ENCODE results near the gene SHISA9. TPM values are rescaled to one million over a fixed set of nuclear protein-coding genes. Genes with fewer than 3 reads are reported as not detected.

The SHISA9 gene
- total and polyA plus RNA-seq, 2 of the 4 experiments (the other 2 are of a cell fraction), result under 0.01 TPM; not detected in 1

DNA sequence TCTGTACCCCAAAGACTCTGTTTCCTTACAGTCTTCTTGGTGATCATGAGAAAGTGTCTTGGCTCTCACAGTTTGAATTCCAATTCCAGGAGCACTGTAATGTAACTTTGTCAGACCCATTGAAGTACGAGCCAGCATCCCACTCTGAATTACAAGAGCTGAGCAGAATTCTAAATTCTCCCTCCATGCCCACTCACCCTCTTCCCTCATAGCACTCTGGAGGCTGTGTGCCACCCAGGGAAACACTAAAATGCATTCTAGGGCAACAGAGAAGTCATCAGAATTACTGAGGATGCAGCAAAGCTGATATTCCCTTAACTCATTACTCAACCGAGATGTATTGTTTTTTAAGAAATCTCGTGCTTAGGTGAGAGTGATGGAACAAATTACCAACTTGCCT, 154.1 kb downstream of the SHISA9 start:
- no peak overlapping the region for H4K91ac ChIP-seq (ENCODE audit: insufficient read depth, low read depth, low read length)
- H2AFZ ChIP-seq (replicated peaks; ENCODE audit: low read length, poor library complexity), result no peak overlapping the region
- ChIA-PET CTCF (no interaction called here), POLR2A (ENCODE audit: unreplicated experiment) (no interaction called here)
- intact Hi-C loops (cut with micrococcal nuclease), result no loop called here
- H3K4me2 ChIP-seq (ENCODE audit: low read depth, low read length), result no peak overlapping the region
- H2BK120ac ChIP-seq (ENCODE audit: low read depth, low read length), result no peak overlapping the region
- H3K36me3 ChIP-seq (ENCODE audit: control insufficient read depth, insufficient read depth, low read length), result no peaks in the 10 kb centered on the region
- TF ChIP-seq MXI1 (IDR thresholded peaks at IDR 0.05; ENCODE audit: borderline replicate concordance, low read depth, low read length), result no peak
- TF ChIP-seq FOS (IDR thresholded peaks at IDR 0.05; ENCODE audit: low read depth, low read length), result no peak
- TF ChIP-seq BHLHE40 (IDR thresholded peaks at IDR 0.05; ENCODE audit: low read depth, low read length), result no peak
- no peak for TF ChIP-seq SMC3 (IDR thresholded peaks at IDR 0.05; ENCODE audit: low read depth, low read length)
- TF ChIP-seq CEBPB (IDR thresholded peaks at IDR 0.05; ENCODE audit: low read depth, low read length), result no peak
- TF ChIP-seq MAFK (IDR thresholded peaks at IDR 0.05; ENCODE audit: low read depth, low read length), result no peak
- no peak for TF ChIP-seq POLR2A (IDR thresholded peaks at IDR 0.05; ENCODE audit: low read depth, low read length)
- no peak for TF ChIP-seq RFX5 (IDR thresholded peaks at IDR 0.05; ENCODE audit: low read depth, low read length)
- H3K14ac ChIP-seq (replicated peaks; ENCODE audit: low read depth, low read length), result no peak overlapping the region
- H4K8ac ChIP-seq (ENCODE audit: low read depth in 2 of 2, low read length in 2 of 2), result no peak overlapping the region
- peaks cover 21% of the 10 kb centered on the region for H3K9me3 ChIP-seq (ENCODE audit: control insufficient read depth, insufficient read depth, low read length)
- H3K79me1 ChIP-seq (ENCODE audit: low read depth in 1 of 2, low read length in 2 of 2), result no peaks in the 10 kb centered on the region
- no peak overlapping the region for H4K5ac ChIP-seq (ENCODE audit: low read depth, low read length)
- ATAC-seq (ENCODE audit: low read depth), result no peak
- no peak overlapping the region for H2BK20ac ChIP-seq (ENCODE audit: low read depth, low read length)
- no peak overlapping the region for H3K9ac ChIP-seq (ENCODE audit: low read depth, low read length)
- no TSS peak for BruUV-seq (replicated peaks)
- no peak overlapping the region for H3K27ac ChIP-seq (ENCODE audit: insufficient read depth, low read length)
- no peak overlapping the region for H3K18ac ChIP-seq (ENCODE audit: low read depth, low read length)
- H3K9me1 ChIP-seq (ENCODE audit: insufficient read depth, low read length), result no peaks in the 10 kb centered on the region
- H4K20me1 ChIP-seq (ENCODE audit: insufficient read depth, low read length), result no peaks in the 10 kb centered on the region
- dilution Hi-C loops (cut with HindIII; ENCODE audit: low sequenced_read_pairs, unreplicated experiment), result no loop called here
- no peak overlapping the region for H2AK9ac ChIP-seq (replicated peaks; ENCODE audit: low read depth, low read length, poor library complexity)
- no peak overlapping the region for H2BK15ac ChIP-seq (ENCODE audit: low read depth, low read length)
- no peak for DNase-seq
- H3K4me3 ChIP-seq (ENCODE audit: insufficient read depth, low read depth, low read length), result no peak overlapping the region
- no peak overlapping the region for H2AK5ac ChIP-seq (ENCODE audit: low read depth, low read length)
- H3K4me1 ChIP-seq (ENCODE audit: control insufficient read depth, insufficient read depth, low read length), result no peaks in the 10 kb centered on the region
- H3K23ac ChIP-seq (ENCODE audit: low read depth, low read length), result no peak overlapping the region
- WGBS, 2 experiments (ENCODE audit: extremely low coverage in 2 of 2, insufficient read length in 1 of 2), result no CpG with 5 or more reads among the region's 3 CpGs
- in situ Hi-C loops (cut with MboI; ENCODE audit: low sequenced_read_pairs), result no loop called here
- H3K56ac ChIP-seq (ENCODE audit: extremely low read depth, insufficient read depth, low read length), result no peak overlapping the region
- H2BK5ac ChIP-seq (ENCODE audit: low read depth, low read length, poor library complexity, severe bottlenecking), result no peak overlapping the region
- no peaks in the 10 kb centered on the region for H3K27me3 ChIP-seq (ENCODE audit: control insufficient read depth, insufficient read depth, low read length)
- no peak overlapping the region for H3K4ac ChIP-seq (ENCODE audit: low read depth, low read length)
